GM23338 (cell line): Measurements from ENCODE around the gene IL21R. TPM values are rescaled to one million over a fixed set of nuclear protein-coding genes. Genes with fewer than 3 reads are reported as not detected.

ENCODE experiments used
- ATAC-seq: fragments of 200-7000 bp; cut with Tn5 transposase; 3 replicates; pipeline ENCODE4 v1.9.1; 2020
- DNase-seq: peaks from one replicate; pipeline ENCODE4 v3.0.0-alpha.2; 2015; ENCODE audit warnings: low spot score
- H2AFZ ChIP-seq: fragments of 200-600 bp; sonication (generic); 2 replicates; pipeline ENCODE4 v1.8.0; 2016; ENCODE audit warnings: antibody characterized with exemption, mild to moderate bottlenecking, moderate library complexity
- H3F3A ChIP-seq: fragments of 200-600 bp; sonication (generic); replicated peaks from 2 replicates; pipeline ENCODE4 v1.8.0; 2017; ENCODE audit warnings: antibody characterized with exemption, mixed run types, low read depth
- H3K27ac ChIP-seq: fragments of 200-600 bp; sonication (generic); 2 replicates; pipeline ENCODE4 v1.6.1; 2016; ENCODE audit warnings: low read depth
- H3K27me3 ChIP-seq: fragments of 200-600 bp; sonication (generic); 2 replicates; pipeline ENCODE4 v1.8.0; 2016; ENCODE audit warnings: mild to moderate bottlenecking, mixed run types, moderate library complexity; ENCODE audit not compliant: insufficient read depth
- H3K36me3 ChIP-seq: fragments of 200-600 bp; sonication (generic); 2 replicates; pipeline ENCODE4 v1.8.0; 2016; ENCODE audit warnings: mild to moderate bottlenecking; ENCODE audit not compliant: insufficient read depth
- H3K4me1 ChIP-seq: fragments of 200-600 bp; sonication (generic); 2 replicates; pipeline ENCODE4 v1.8.0; 2016; ENCODE audit warnings: mild to moderate bottlenecking, moderate library complexity; ENCODE audit not compliant: insufficient read depth
- H3K4me2 ChIP-seq: fragments of 200-600 bp; sonication (generic); 2 replicates; pipeline ENCODE4 v1.7.1; 2017; ENCODE audit warnings: mixed run types
- H3K4me3 ChIP-seq: fragments of 200-600 bp; sonication (generic); 2 replicates; pipeline ENCODE4 v1.6.1; 2016; ENCODE audit warnings: mixed run types
- H3K79me2 ChIP-seq: fragments of 200-600 bp; sonication (generic); replicated peaks from 2 replicates; pipeline ENCODE4 v1.8.0; 2017; ENCODE audit warnings: mild to moderate bottlenecking; ENCODE audit not compliant: insufficient read depth
- H3K9me2 ChIP-seq: fragments of 200-600 bp; sonication (generic); 2 replicates; pipeline ENCODE4 v1.8.0; 2017; ENCODE audit not compliant: insufficient read depth
- H4K20me1 ChIP-seq: fragments of 200-600 bp; sonication (generic); replicated peaks from 2 replicates; pipeline ENCODE4 v1.8.0; 2017; ENCODE audit warnings: mild to moderate bottlenecking; ENCODE audit not compliant: insufficient read depth
- H3K27ac Mint-ChIP-seq: 2 replicates; pipeline ENCODE4 v1.8.0; 2020; ENCODE audit warnings: inconsistent platforms, mild to moderate bottlenecking, moderate library complexity, mixed read lengths
- H3K27me3 Mint-ChIP-seq: 3 replicates; pipeline ENCODE4 v1.8.0; 2022; ENCODE audit warnings: low read depth, mild to moderate bottlenecking, moderate library complexity, mixed read lengths, inconsistent platforms; ENCODE audit not compliant: insufficient read depth, poor library complexity
- H3K36me3 Mint-ChIP-seq: 3 replicates; pipeline ENCODE4 v1.8.0; 2021; ENCODE audit warnings: low read depth, mild to moderate bottlenecking, inconsistent platforms, moderate library complexity, mixed read lengths
- H3K4me1 Mint-ChIP-seq: 3 replicates; pipeline ENCODE4 v1.8.0; 2020; ENCODE audit warnings: mild to moderate bottlenecking, inconsistent platforms, mixed read lengths
- H3K4me3 Mint-ChIP-seq: 3 replicates; pipeline ENCODE4 v1.8.0; 2021; ENCODE audit warnings: moderate library complexity, mild to moderate bottlenecking, inconsistent platforms, mixed read lengths
- H3K9me3 Mint-ChIP-seq: 3 replicates; pipeline ENCODE4 v1.8.0; 2020; ENCODE audit warnings: moderate library complexity, mild to moderate bottlenecking, inconsistent platforms, mixed read lengths
- CREB1 ChIP-seq: fragments of 250-450 bp; sonication (Bioruptor Pico); IDR thresholded peaks from 2 replicates; pipeline ENCODE4 v1.5.0; 2020; ENCODE audit warnings: low read depth, mild to moderate bottlenecking, moderate library complexity
- EZH2 ChIP-seq: fragments of 200-600 bp; sonication (generic); IDR thresholded peaks from one replicate; pipeline ENCODE4 v1.8.0; 2017; ENCODE audit warnings: antibody characterized with exemption, mild to moderate bottlenecking, low read depth; ENCODE audit not compliant: unreplicated experiment
- EZH2phosphoT487 ChIP-seq: fragments of 200-600 bp; sonication (generic); IDR thresholded peaks from one replicate; pipeline ENCODE4 v1.8.1; 2018; ENCODE audit warnings: antibody characterized with exemption; ENCODE audit not compliant: unreplicated experiment
- NANOG ChIP-seq: IDR thresholded peaks from 2 replicates; pipeline ENCODE4 v1.6.1; 2016; ENCODE audit warnings: antibody characterized with exemption, borderline replicate concordance
- POLR2AphosphoS5 ChIP-seq: IDR thresholded peaks from 2 replicates; pipeline ENCODE4 v1.6.1; 2016; ENCODE audit warnings: antibody characterized with exemption, low read depth
- ZNF114 ChIP-seq: fragments of 250-450 bp; sonication (Bioruptor Pico); IDR thresholded peaks from 2 replicates; pipeline ENCODE4 v1.5.0; 2020; ENCODE audit warnings: mild to moderate bottlenecking, moderate library complexity
- ZNF331 ChIP-seq: fragments of 250-450 bp; sonication (Bioruptor Pico); IDR thresholded peaks from 2 replicates; pipeline ENCODE4 v1.5.0; 2020; ENCODE audit warnings: low read depth, mild to moderate bottlenecking, moderate library complexity
- polyA plus RNA-seq: library from polyadenylated mRNA; unstranded; fragments of >200 nt; fragmentation: Nextera tagmentation; extraction: Ambion mirVana; gene quantifications from 2 replicates; pipeline ENCODE4 v1.2.1, GENCODE V29; 2016
- total RNA-seq: library from RNA; depleted of rRNA; stranded (reverse); fragments of >200 nt; shearing (Covaris generic); gene quantifications from 2 replicates; pipeline ENCODE4 v1.2.3, GENCODE V29; 2014
- TF ChIP-seq, protein P1 (sequence below): IDR thresholded peaks from 2 replicates; pipeline ENCODE4 v1.6.1; 2016; ENCODE audit warnings: antibody characterized with exemption
- TF ChIP-seq, protein P2 (sequence below): IDR thresholded peaks from one replicate; pipeline ENCODE4 v1.6.1; 2018; ENCODE audit warnings: antibody characterized with exemption; ENCODE audit not compliant: unreplicated experiment
- TF ChIP-seq, protein P3 (sequence below), 2 experiments: fragments of 200-600 bp in 1 of 2; sonication (generic) in 1 of 2; conservative IDR thresholded peaks; 2 replicates each; pipeline versions ENCODE4 v1.5.1 to v1.6.1; 2016 to 2017; ENCODE audit warnings: antibody characterized with exemption in 2 of 2, low read depth in 2 of 2, mild to moderate bottlenecking in 2 of 2, moderate library complexity in 1 of 2
- TF ChIP-seq, protein P4 (sequence below): fragments of 250-450 bp; sonication (Bioruptor Pico); IDR thresholded peaks from 2 replicates; pipeline ENCODE4 v1.5.0; 2020; ENCODE audit warnings: mild to moderate bottlenecking, moderate library complexity

IL21R gene
- total and polyA plus RNA-seq, 2 experiments from 2014 or later = 0.42 to 2.6 TPM

DNA sequence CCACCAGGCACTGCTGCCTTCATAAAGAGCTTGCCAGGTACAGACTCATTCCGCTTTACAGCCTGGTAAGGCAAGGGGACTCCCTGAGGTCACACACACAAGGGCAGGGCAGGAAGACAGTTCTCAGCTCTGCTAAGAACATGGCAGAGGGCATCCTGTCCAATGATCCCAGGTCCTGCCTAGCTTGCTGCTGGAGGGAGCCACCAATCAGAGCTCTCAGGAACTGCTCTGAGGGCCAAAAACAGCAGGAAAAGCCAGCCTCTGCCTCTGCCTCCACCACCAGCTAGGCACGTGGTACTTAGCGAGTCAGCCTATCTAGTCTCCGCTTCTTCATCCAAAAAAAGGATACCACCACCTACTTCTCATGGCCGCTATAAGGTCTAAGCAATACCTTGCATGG lies 81.7 kb downstream of the IL21R start:
- no peak for ATAC-seq
- DNase-seq = no peak
- peaks cover 93% of the 10 kb centered on the region for H3K36me3 Mint-ChIP-seq
- no peak overlapping the region for H3K27ac Mint-ChIP-seq
- no peaks in the 10 kb centered on the region for H3K9me2 ChIP-seq
- no peaks in the 10 kb centered on the region for H3K27me3 ChIP-seq
- H4K20me1 ChIP-seq = peaks cover 3% of the 10 kb centered on the region
- no peak overlapping the region for H3K27ac ChIP-seq
- no peaks in the 10 kb centered on the region for H3K4me1 Mint-ChIP-seq
- no peaks in the 10 kb centered on the region for H3K79me2 ChIP-seq
- no peak overlapping the region for H3K4me2 ChIP-seq
- H3K27me3 Mint-ChIP-seq = peaks cover 6% of the 10 kb centered on the region
- no peak overlapping the region for H3K4me3 ChIP-seq
- TF ChIP-seq, protein P1, sequence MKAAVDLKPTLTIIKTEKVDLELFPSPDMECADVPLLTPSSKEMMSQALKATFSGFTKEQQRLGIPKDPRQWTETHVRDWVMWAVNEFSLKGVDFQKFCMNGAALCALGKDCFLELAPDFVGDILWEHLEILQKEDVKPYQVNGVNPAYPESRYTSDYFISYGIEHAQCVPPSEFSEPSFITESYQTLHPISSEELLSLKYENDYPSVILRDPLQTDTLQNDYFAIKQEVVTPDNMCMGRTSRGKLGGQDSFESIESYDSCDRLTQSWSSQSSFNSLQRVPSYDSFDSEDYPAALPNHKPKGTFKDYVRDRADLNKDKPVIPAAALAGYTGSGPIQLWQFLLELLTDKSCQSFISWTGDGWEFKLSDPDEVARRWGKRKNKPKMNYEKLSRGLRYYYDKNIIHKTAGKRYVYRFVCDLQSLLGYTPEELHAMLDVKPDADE = no peak
- no peak for TF ChIP-seq ZNF114 (CRISPR knock-in tag)
- no peak for TF ChIP-seq EZH2phosphoT487
- no peak for TF ChIP-seq CREB1 (CRISPR knock-in tag)
- no peak for TF ChIP-seq ZNF331 (CRISPR knock-in tag)
- no peak for TF ChIP-seq NANOG
- TF ChIP-seq, protein P2, sequence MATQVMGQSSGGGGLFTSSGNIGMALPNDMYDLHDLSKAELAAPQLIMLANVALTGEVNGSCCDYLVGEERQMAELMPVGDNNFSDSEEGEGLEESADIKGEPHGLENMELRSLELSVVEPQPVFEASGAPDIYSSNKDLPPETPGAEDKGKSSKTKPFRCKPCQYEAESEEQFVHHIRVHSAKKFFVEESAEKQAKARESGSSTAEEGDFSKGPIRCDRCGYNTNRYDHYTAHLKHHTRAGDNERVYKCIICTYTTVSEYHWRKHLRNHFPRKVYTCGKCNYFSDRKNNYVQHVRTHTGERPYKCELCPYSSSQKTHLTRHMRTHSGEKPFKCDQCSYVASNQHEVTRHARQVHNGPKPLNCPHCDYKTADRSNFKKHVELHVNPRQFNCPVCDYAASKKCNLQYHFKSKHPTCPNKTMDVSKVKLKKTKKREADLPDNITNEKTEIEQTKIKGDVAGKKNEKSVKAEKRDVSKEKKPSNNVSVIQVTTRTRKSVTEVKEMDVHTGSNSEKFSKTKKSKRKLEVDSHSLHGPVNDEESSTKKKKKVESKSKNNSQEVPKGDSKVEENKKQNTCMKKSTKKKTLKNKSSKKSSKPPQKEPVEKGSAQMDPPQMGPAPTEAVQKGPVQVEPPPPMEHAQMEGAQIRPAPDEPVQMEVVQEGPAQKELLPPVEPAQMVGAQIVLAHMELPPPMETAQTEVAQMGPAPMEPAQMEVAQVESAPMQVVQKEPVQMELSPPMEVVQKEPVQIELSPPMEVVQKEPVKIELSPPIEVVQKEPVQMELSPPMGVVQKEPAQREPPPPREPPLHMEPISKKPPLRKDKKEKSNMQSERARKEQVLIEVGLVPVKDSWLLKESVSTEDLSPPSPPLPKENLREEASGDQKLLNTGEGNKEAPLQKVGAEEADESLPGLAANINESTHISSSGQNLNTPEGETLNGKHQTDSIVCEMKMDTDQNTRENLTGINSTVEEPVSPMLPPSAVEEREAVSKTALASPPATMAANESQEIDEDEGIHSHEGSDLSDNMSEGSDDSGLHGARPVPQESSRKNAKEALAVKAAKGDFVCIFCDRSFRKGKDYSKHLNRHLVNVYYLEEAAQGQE = no peak
- no peak for TF ChIP-seq POLR2AphosphoS5
- TF ChIP-seq, protein P3, sequence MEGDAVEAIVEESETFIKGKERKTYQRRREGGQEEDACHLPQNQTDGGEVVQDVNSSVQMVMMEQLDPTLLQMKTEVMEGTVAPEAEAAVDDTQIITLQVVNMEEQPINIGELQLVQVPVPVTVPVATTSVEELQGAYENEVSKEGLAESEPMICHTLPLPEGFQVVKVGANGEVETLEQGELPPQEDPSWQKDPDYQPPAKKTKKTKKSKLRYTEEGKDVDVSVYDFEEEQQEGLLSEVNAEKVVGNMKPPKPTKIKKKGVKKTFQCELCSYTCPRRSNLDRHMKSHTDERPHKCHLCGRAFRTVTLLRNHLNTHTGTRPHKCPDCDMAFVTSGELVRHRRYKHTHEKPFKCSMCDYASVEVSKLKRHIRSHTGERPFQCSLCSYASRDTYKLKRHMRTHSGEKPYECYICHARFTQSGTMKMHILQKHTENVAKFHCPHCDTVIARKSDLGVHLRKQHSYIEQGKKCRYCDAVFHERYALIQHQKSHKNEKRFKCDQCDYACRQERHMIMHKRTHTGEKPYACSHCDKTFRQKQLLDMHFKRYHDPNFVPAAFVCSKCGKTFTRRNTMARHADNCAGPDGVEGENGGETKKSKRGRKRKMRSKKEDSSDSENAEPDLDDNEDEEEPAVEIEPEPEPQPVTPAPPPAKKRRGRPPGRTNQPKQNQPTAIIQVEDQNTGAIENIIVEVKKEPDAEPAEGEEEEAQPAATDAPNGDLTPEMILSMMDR (conservative IDR thresholded peaks at IDR 0.05; ENCODE audit: low read depth in 2 of 2) = no peak
- TF ChIP-seq, protein P4, sequence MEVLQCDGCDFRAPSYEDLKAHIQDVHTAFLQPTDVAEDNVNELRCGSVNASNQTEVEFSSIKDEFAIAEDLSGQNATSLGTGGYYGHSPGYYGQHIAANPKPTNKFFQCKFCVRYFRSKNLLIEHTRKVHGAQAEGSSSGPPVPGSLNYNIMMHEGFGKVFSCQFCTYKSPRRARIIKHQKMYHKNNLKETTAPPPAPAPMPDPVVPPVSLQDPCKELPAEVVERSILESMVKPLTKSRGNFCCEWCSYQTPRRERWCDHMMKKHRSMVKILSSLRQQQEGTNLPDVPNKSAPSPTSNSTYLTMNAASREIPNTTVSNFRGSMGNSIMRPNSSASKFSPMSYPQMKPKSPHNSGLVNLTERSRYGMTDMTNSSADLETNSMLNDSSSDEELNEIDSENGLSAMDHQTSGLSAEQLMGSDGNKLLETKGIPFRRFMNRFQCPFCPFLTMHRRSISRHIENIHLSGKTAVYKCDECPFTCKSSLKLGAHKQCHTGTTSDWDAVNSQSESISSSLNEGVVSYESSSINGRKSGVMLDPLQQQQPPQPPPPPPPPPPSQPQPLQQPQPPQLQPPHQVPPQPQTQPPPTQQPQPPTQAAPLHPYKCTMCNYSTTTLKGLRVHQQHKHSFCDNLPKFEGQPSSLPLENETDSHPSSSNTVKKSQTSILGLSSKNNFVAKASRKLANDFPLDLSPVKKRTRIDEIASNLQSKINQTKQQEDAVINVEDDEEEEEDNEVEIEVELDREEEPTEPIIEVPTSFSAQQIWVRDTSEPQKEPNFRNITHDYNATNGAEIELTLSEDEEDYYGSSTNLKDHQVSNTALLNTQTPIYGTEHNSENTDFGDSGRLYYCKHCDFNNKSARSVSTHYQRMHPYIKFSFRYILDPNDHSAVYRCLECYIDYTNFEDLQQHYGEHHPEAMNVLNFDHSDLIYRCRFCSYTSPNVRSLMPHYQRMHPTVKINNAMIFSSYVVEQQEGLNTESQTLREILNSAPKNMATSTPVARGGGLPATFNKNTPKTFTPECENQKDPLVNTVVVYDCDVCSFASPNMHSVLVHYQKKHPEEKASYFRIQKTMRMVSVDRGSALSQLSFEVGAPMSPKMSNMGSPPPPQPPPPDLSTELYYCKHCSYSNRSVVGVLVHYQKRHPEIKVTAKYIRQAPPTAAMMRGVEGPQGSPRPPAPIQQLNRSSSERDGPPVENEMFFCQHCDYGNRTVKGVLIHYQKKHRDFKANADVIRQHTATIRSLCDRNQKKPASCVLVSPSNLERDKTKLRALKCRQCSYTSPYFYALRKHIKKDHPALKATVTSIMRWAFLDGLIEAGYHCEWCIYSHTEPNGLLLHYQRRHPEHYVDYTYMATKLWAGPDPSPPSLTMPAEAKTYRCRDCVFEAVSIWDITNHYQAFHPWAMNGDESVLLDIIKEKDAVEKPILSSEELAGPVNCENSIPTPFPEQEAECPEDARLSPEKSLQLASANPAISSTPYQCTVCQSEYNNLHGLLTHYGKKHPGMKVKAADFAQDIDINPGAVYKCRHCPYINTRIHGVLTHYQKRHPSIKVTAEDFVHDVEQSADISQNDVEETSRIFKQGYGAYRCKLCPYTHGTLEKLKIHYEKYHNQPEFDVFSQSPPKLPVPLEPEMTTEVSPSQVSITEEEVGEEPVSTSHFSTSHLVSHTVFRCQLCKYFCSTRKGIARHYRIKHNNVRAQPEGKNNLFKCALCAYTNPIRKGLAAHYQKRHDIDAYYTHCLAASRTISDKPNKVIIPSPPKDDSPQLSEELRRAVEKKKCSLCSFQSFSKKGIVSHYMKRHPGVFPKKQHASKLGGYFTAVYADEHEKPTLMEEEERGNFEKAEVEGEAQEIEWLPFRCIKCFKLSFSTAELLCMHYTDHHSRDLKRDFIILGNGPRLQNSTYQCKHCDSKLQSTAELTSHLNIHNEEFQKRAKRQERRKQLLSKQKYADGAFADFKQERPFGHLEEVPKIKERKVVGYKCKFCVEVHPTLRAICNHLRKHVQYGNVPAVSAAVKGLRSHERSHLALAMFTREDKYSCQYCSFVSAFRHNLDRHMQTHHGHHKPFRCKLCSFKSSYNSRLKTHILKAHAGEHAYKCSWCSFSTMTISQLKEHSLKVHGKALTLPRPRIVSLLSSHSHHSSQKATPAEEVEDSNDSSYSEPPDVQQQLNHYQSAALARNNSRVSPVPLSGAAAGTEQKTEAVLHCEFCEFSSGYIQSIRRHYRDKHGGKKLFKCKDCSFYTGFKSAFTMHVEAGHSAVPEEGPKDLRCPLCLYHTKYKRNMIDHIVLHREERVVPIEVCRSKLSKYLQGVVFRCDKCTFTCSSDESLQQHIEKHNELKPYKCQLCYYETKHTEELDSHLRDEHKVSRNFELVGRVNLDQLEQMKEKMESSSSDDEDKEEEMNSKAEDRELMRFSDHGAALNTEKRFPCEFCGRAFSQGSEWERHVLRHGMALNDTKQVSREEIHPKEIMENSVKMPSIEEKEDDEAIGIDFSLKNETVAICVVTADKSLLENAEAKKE (CRISPR knock-in tag) = no peak
- TF ChIP-seq EZH2 = no peak
- H3K4me1 ChIP-seq = no peaks in the 10 kb centered on the region
- no peaks in the 10 kb centered on the region for H3F3A ChIP-seq
- H3K36me3 ChIP-seq = peaks cover 45% of the 10 kb centered on the region
- no peak overlapping the region for H2AFZ ChIP-seq
- no peak overlapping the region for H3K4me3 Mint-ChIP-seq
- no peaks in the 10 kb centered on the region for H3K9me3 Mint-ChIP-seq
